A673 (cell line): Measurements from ENCODE around the gene TBR1. TPM values are rescaled to one million over a fixed set of nuclear protein-coding genes. Genes with fewer than 3 reads are reported as not detected.

Experiments
- Bru-seq: library from RNA; stranded (reverse); fragments of 400-500 nt; gene quantifications from one replicate; lab custom pipeline; 2021; lab: Mats Ljungman, UMichigan
- BruChase-seq, 2 experiments: library from RNA; stranded (reverse); fragments of 400-500 nt; gene quantifications; one replicate each; lab custom pipeline; 2021; lab: Mats Ljungman, UMichigan
- BruUV-seq: library from RNA; stranded (reverse); fragments of 400-500 nt; replicated peaks from 2 replicates; lab custom pipeline; 2021; lab: Mats Ljungman, UMichigan
- CTCF ChIA-PET: fragments of 300-600 bp; sonication (Branson Sonifier 250); formaldehyde crosslinking; loops from one replicate; lab custom pipeline; 2022; ENCODE audit warnings: antibody characterized with exemption; lab: Charles Lee
- POLR2A ChIA-PET: fragments of 300-600 bp; sonication (Branson Sonifier 250); formaldehyde crosslinking; loops from one replicate; lab custom pipeline; 2022; ENCODE audit warnings: antibody characterized with exemption; ENCODE audit not compliant: low non-redundant PET; lab: Charles Lee
- DNase-seq: peaks from one replicate; pipeline ENCODE4 v3.0.0-alpha.2; 2015; ENCODE audit warnings: low spot score
- H3K27ac ChIP-seq: fragments of 200-600 bp; sonication (generic); 2 replicates; pipeline ENCODE4 v1.5.1; 2016; ENCODE audit warnings: mixed run types, low read depth, mild to moderate bottlenecking, mixed read lengths, antibody characterized with exemption, low read length; ENCODE audit not compliant: poor library complexity, severe bottlenecking
- H3K27me3 ChIP-seq: fragments of 200-600 bp; sonication (generic); replicated peaks from 2 replicates; pipeline ENCODE4 v1.6.1; 2017; ENCODE audit warnings: mixed run types, low read depth, mild to moderate bottlenecking, mixed read lengths, antibody characterized with exemption, low read length; ENCODE audit not compliant: insufficient read depth, poor library complexity
- H3K36me3 ChIP-seq: fragments of 200-600 bp; sonication (generic); 2 replicates; pipeline ENCODE4 v1.6.1; 2016; ENCODE audit warnings: mixed run types, mild to moderate bottlenecking, mixed read lengths, antibody characterized with exemption, low read length; ENCODE audit not compliant: insufficient read depth, poor library complexity, severe bottlenecking
- H3K4me1 ChIP-seq: fragments of 200-600 bp; sonication (generic); 2 replicates; pipeline ENCODE4 v1.6.1; 2017; ENCODE audit warnings: mixed run types, mild to moderate bottlenecking, mixed read lengths, antibody characterized with exemption, low read length; ENCODE audit not compliant: insufficient read depth, poor library complexity, severe bottlenecking
- H3K4me3 ChIP-seq: fragments of 200-600 bp; sonication (generic); 2 replicates; pipeline ENCODE4 v1.5.1; 2016; ENCODE audit warnings: low read depth, mixed run types, mild to moderate bottlenecking, mixed read lengths, low read length; ENCODE audit not compliant: poor library complexity, severe bottlenecking
- H3K9me3 ChIP-seq: fragments of 200-600 bp; sonication (generic); 2 replicates; pipeline ENCODE4 v1.6.1; 2016; ENCODE audit warnings: mixed run types, low read depth, mild to moderate bottlenecking, mixed read lengths, antibody characterized with exemption, low read length; ENCODE audit not compliant: poor library complexity, severe bottlenecking
- EZH2 ChIP-seq: fragments of 200-600 bp; sonication (generic); IDR thresholded peaks from 2 replicates; pipeline ENCODE4 v1.6.1; 2017; ENCODE audit warnings: borderline replicate concordance, low read depth, mild to moderate bottlenecking, mixed read lengths, antibody characterized with exemption, low read length; ENCODE audit not compliant: poor library complexity, severe bottlenecking
- intact Hi-C: fragments of 100-400 bp; cut with micrococcal nuclease; formaldehyde crosslinking; loops from one replicate; pipeline ENCODE4 v1.10.0; 2022; ENCODE audit not compliant: unreplicated experiment
- long read RNA-seq: library from polyadenylated mRNA; stranded (forward); transcript quantifications from one replicate; pipeline ENCODE4 v2.0.0, GENCODE V29; 2022
- total RNA-seq: library from RNA; stranded (reverse); gene quantifications from 2 replicates; pipeline ENCODE4 v1.2.3, GENCODE V29; 2021
- TF ChIP-seq, protein P1 (sequence below): fragments of 300-800, 200-600 bp; sonication (generic); conservative IDR thresholded peaks from 2 replicates; pipeline ENCODE4 v1.5.1; 2017; ENCODE audit warnings: low read depth, mild to moderate bottlenecking, antibody characterized with exemption, low read length, moderate library complexity, mixed read lengths

Gene TBR1
- 0.17 and 0.44 TPM in 2 replicates for total RNA-seq
- percentile 41 among the genes with signal in this experiment for Bru-seq, nascent RNA
- BruChase-seq, experiment 1, labeled RNA remaining after a 2-hour chase = percentile 35 among the genes with signal in this experiment
- percentile 31 among the genes with signal in this experiment for BruChase-seq, experiment 2, labeled RNA remaining after a 6-hour chase
- long read RNA-seq = 0 reads

GRCh38 chr2:161415987-161416707 is at the start of gene TBR1:
TSS of gene TBR1 (plus strand) at chr2:161416297. CDS start at chr2:161416411, 114 bp downstream.
- Histone ChIP-seq H3K36me3 (no peaks in the 10 kb centered on the region), H3K27me3 (peaks cover 5% of the 10 kb centered on the region), H3K27ac (no peak within 1 kb of the TSS), H3K9me3 (no peaks in the 10 kb centered on the region), H3K4me1 (peaks cover 8% of the 10 kb centered on the region), H3K4me3 (peak within 1 kb of the TSS; percentile 33)
- POLR2A ChIA-PET = no interaction called here
- BruUV-seq = no TSS peak
- no peak for TF ChIP-seq EZH2
- TF ChIP-seq, protein P1, sequence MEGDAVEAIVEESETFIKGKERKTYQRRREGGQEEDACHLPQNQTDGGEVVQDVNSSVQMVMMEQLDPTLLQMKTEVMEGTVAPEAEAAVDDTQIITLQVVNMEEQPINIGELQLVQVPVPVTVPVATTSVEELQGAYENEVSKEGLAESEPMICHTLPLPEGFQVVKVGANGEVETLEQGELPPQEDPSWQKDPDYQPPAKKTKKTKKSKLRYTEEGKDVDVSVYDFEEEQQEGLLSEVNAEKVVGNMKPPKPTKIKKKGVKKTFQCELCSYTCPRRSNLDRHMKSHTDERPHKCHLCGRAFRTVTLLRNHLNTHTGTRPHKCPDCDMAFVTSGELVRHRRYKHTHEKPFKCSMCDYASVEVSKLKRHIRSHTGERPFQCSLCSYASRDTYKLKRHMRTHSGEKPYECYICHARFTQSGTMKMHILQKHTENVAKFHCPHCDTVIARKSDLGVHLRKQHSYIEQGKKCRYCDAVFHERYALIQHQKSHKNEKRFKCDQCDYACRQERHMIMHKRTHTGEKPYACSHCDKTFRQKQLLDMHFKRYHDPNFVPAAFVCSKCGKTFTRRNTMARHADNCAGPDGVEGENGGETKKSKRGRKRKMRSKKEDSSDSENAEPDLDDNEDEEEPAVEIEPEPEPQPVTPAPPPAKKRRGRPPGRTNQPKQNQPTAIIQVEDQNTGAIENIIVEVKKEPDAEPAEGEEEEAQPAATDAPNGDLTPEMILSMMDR = no peak
- CTCF ChIA-PET = no interaction called here
- intact Hi-C loops = no loop called here
- DNase-seq = no peak

DNA sequence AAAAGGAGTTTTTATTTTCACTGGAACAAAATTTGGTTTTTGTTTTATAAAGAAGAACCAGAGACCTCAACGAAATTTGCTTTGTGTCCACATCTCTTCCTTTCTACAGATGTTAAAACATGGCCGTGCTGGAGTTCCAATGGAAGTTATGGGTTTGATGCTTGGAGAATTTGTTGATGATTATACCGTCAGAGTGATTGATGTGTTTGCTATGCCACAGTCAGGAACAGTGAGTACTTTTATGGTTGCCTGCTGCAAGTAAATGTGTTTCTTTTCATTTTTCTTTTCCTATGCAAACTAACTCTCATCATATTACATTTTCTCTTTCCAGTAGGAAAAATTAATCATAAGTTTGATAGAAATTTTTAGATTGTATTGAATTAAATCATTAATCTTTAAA is 48.4 kb upstream of the TBR1 start:
- BruUV-seq = no TSS peak
- Histone ChIP-seq H3K36me3 (peaks cover 27% of the 10 kb centered on the region), H3K4me3 (no peak overlapping the region), H3K9me3 (peaks cover 4% of the 10 kb centered on the region), H3K27ac (no peak overlapping the region), H3K27me3 (no peaks in the 10 kb centered on the region), H3K4me1 (peaks cover 60% of the 10 kb centered on the region)
- peak; percentile 22 for DNase-seq
- TF ChIP-seq, protein P1 = no peak
- no peak for TF ChIP-seq EZH2
- POLR2A ChIA-PET = no interaction called here
- intact Hi-C loops = no loop called here
- CTCF ChIA-PET = no interaction called here

DNA sequence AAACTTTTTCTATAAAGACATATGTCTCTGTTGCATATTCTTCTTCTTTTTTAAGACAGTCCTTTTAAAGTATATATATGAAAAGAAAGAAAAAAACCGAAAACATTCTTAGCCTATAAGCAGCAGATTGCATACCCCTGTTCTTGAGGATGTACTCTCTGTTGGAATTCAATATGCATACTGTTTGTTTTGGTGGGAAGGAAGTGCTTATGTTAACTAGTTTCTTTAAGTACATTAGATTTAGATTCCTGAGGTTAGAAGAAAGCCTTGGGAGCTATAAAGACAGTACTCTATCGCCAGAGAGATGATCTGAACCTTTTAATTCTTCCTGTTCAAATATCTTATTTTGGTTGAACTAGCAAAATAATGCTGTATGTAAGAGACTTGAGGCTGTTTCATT is 46.8 kb upstream of the TBR1 start:
- TF ChIP-seq, protein P1 = no peak
- no peak for TF ChIP-seq EZH2
- H3K4me1 ChIP-seq = peaks cover 73% of the 10 kb centered on the region
- H3K9me3 ChIP-seq = no peaks in the 10 kb centered on the region
- peaks cover 24% of the 10 kb centered on the region for H3K36me3 ChIP-seq
- BruUV-seq = TSS peak; percentile 1
- ChIA-PET POLR2A (interaction anchor here (0.5 to 0.6 kb wide), 3 partner anchors 9 to 1657 kb away, joined by 6 to 8 read pairs (median 6); partner anchors contain the start of gene MARCHF7), CTCF (no interaction called here)
- DNase-seq = peak; percentile 77
- H3K4me3 ChIP-seq = no peak overlapping the region
- intact Hi-C loops = no loop called here
- H3K27me3 ChIP-seq = no peaks in the 10 kb centered on the region
- H3K27ac ChIP-seq = peak overlapping the region; percentile 60
